GM18870 (cell line): Measurements from ENCODE around the gene NAA10.

Source experiments
- ATAC-seq: cut with Tn5 transposase; IDR thresholded peaks from one replicate; pipeline ENCODE4 v1.9.1; 2021; ENCODE audit warnings: moderate library complexity; ENCODE audit not compliant: unreplicated experiment

NAA10 gene

DNA sequence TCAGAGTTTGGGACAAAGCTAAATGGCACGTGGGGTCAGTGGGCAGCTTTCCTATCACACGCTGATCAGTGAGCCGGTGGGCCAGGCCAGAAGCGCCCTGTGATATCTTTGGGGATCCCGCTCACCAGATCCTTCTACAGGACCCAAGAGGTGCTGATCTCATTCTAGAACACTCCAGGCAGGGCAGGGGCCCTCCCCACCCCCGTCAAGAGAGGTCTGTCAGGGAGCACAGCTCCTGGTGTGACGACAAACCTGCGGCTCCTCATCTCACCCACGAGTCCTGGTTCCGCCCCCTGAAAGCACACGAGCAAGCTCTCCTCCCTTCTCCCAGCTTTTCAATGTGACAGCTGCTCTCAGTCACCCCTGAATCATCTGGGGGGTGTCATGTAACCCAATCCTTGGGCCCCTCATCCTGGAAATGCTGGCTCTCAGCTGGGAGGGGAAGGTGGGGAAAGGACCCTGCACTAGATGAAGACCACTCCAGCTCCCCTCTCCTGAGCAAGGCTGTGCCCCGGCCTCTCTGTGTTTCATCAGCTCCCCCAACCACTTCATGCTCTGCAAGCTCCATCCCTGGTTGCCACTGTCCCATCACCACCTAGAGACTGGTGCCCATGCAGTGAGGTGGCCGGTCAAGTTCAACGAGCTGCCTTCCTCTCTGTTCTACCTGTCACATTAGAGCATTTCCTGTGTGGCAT, 32.2 kb upstream of the NAA10 start:
- no peak for ATAC-seq

GRCh38 chrX:153966283-153966688, 31.4 kb upstream of the NAA10 start:
- ATAC-seq, result no peak

- ATAC-seq, result no peak
These were observed 30.6 kb upstream of the NAA10 start for GRCh38 chrX:153965406-153965805.

- ATAC-seq, result no peak
These were observed 29.3 kb upstream of the NAA10 start for GRCh38 chrX:153964105-153964504.

GRCh38 chrX:153963546-153963945, 28.7 kb upstream of the NAA10 start:
- no peak for ATAC-seq

DNA sequence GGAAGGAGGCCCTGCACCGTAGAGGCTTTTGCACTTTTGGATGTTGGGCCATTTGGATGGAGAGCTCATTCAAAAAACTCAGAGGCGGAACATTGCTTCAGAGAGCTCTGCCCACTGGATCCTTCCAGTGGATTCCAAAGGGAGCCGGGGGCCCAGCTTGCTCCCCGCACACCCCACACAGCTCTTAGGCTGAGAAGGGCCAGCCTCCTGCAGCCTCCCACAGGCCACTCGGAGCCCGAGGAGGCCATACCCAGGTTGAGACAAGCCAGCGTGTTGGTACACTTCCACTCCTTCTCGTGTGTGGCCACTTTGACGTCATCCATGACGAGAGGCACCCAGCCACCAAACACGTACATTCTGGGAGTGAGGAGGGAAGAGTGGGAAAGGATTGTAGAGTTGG, 26.5 kb upstream of the NAA10 start:
- ATAC-seq, result no peak

DNA sequence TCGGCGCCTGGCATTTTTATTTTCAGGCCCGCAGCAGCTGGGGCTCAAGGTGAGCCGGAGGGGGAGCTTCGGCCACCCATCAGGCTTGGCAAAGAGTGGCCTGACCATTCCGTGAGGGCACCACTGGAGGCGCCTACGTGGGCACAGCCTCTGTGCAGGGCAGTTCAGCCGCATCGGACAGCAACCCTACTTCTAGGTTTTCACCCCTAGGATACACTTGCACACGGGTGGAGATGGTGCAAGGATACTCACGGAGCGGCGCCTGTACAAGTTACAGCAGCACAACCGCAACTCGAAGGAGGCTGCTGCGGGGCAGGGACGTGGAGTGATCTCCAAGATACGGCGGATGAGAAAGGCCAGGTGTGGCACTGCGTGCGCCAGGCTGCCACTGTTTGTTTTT, 25.9 kb upstream of the NAA10 start:
- ATAC-seq, result no peak

DNA sequence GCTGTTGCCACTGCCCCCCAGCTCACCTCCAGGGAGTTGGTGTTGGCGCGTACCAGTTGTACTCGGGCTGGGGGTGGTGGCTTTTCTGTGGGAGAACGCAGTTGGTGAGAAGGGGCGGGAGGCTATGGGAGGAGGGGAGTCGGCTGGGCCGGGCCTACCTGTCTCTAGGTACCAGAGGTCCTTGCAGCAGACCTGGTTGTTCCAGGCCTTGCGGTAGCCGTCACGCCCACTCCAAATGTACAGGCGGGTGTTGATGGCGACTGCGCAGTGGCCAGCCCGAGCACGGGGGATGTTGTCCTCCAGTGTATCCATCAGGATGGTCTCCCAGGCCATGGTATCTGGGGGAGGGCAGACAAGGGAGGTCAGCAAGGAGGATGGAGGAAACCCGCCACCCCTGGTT, 25.2 kb upstream of the NAA10 start:
- no peak for ATAC-seq

GRCh38 chrX:153959649-153960048, 24.8 kb upstream of the NAA10 start:
- no peak for ATAC-seq

DNA sequence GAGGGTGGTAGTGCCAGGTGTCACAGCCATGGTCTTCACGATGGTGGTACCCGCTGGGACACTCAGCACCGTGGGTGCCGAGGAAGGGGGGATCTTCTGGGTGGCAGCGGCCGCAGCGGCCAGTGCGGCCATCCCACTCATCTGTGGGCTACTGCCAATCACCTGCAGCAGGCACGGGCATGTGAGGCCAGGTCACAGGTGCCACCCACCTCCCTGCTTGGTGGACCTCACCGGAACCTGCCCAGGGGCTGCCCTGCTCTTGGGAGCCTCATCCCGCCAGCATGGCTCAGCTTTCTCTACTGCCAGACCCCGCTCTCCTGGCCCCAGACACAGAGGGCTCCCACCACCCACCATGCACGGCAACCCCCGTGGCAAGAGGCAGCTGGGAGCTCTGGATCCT, 23.8 kb upstream of the NAA10 start:
- ATAC-seq, result no peak

DNA sequence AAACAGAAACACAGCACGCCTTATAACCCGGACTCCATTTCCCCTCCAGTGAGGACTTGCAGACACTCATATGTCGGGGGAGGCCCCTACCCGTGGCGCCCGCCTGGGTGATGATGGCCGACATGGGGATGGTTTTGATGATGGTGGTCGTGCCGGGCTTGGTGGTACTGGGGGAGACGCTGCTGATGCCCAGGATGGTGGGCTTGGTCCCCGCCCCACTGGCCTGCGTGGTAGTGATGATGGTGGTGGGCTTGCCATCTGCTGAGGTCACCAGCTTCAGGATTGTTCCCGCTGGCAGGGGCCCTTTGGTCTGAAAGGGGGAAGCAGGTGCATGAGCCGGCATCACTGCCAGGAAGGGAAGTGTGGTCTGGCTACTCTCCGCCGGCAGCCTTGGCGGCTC, 22.4 kb upstream of the NAA10 start:
- ATAC-seq, result no peak

DNA sequence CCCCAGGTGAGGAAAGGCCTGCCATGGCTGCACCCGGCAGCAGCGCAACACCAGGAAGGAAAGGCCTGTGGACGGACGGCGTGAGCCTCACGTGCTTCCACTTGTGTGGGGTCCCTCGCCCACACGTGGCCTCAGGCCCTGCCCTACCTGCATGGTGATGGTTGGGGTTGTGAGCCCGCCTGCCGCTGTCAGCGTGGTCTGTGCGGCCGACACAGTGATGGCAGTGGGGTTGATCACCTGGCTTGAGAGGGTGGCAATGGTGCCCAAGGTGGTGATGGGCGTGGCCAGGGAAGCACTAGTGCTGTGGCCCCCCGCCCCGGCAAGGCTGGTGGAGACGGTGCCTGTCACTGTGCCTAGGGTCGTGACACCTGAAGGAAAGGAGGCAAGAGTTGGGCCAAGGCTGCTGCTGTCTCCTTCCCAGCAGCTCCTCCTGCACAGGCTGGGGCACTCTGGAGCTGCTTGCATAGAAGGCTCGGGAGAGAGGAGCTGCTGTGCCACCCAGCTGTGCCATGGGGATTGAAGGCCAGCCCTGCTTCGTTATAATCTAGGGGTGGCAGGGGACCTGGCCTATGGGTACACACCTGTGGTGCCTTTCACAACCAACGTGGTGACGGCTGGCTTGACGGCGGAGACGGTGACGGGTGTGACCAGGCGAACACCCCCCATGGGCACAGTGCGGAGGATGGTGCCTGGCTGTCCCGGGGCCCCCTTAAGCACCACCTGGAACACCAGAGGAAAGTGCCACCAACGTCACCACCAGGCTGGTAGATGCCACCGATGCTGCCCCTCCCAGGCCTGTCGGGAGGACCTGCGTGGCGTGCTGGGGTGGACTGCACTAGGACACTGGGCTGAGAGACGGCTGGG, 21.4 kb upstream of the NAA10 start:
- no peak for ATAC-seq

GRCh38 chrX:153955228-153955732, 20.4 kb upstream of the NAA10 start:
- ATAC-seq, result no peak

- no peak for ATAC-seq
These were observed 19.9 kb upstream of the NAA10 start for GRCh38 chrX:153954558-153955227.

GRCh38 chrX:153953892-153954557, 19.2 kb upstream of the NAA10 start:
- no peak for ATAC-seq

DNA sequence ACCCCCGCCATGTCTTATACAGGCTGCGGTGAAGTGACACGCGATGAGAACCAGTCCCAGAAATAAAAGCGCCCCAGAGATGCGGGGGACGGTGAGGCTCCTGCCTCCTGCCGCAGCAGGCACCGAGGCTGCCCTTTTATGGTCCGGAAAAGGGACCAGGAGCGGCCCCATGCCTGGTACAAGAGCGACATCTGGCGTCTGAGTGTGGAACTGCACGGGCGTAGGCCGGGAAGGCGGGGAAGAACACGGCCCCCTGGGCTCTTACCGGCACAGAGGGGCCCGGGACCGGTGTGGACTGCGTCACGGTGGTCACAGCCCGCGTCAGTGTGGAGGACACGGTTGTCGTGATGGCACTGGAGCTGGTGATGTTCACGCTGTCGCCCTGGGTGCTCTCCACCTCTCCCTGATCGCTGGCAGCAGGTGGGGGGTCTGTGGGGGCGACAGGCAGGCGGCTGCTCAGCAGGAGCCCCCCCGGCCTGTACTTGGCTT, 18.5 kb upstream of the NAA10 start:
- no peak for ATAC-seq

- no peak for ATAC-seq
These were observed 17.7 kb upstream of the NAA10 start for GRCh38 chrX:153952373-153953026.

- ATAC-seq, result no peak
These were observed 17.0 kb upstream of the NAA10 start for GRCh38 chrX:153951683-153952372.

DNA sequence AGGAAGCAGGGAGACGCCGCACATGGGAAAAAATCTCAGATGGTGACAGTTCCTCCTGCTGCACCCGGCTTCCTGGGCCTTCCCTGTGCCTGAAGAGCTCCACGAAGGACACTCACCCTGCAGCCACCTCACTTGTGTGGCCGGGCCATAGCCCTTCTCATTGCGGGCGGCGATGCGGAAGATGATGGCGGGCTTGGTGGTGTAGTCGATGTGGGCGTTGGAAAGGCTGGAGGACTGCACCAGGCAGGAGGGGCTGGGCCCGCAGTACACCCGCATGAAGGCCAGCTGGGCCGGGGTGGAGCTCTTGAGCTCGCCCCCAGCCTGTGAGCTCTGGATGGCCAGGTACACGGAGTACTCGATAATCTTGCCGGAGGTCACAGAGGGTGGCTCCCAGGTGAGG, 15.3 kb upstream of the NAA10 start:
- ATAC-seq, result no peak
